Erythroblast (primary cell): ENCODE data around the gene SERPINA4.

Experiments
- GATA1 ChIP-seq: IDR thresholded peaks from 2 replicates; pipeline ENCODE4 v1.6.1; 2011; ENCODE audit warnings: low read depth, mild to moderate bottlenecking, control low read depth, low read length, moderate library complexity
- POLR2A ChIP-seq: IDR thresholded peaks from 2 replicates; pipeline ENCODE4 v1.6.1; 2011; ENCODE audit warnings: mild to moderate bottlenecking, low read length

GRCh38 chr14:94605361-94605760 lies 44.1 kb downstream of the SERPINA4 start:
- no peak for TF ChIP-seq POLR2A
- TF ChIP-seq GATA1, result no peak
